ENCODE data around the gene CLDN16. TPM values are rescaled to one million over a fixed set of nuclear protein-coding genes. Genes with fewer than 3 reads are reported as not detected.

Gene CLDN16
- total RNA-seq, 1 experiment from 2014 or later: not detected

- DNase-seq (ENCODE audit: low spot score): no peak
- peaks cover 8% of the 10 kb centered on the region for H3K36me3 Mint-ChIP-seq
- H3K9me3 Mint-ChIP-seq: peaks cover 13% of the 10 kb centered on the region
- ChIA-PET CTCF (interaction anchor here (1.3 kb wide), 1 partner anchor 34 kb away, joined by 5 read pairs; the partner anchor contains the start of gene CLDN1), POLR2A (no interaction called here)
- no peak for ATAC-seq
- TF ChIP-seq AR (CRISPR knock-in tag; IDR thresholded peaks at IDR 0.05) (no peak), SP1 (CRISPR knock-in tag; conservative IDR thresholded peaks at IDR 0.05) (no peak), ZNF512 (CRISPR knock-in tag; IDR thresholded peaks at IDR 0.05; ENCODE audit: borderline replicate concordance) (no peak), JAZF1 (CRISPR knock-in tag; IDR thresholded peaks at IDR 0.05) (no peak), KAT7 (CRISPR knock-in tag; IDR thresholded peaks at IDR 0.05; ENCODE audit: borderline replicate concordance) (no peak), TCF7 (CRISPR knock-in tag; IDR thresholded peaks at IDR 0.05; ENCODE audit: low read depth) (no peak), CTCF (IDR thresholded peaks at IDR 0.05) (no peak), TEAD1 (CRISPR knock-in tag; IDR thresholded peaks at IDR 0.05) (no peak), ZNF121 (CRISPR knock-in tag; IDR thresholded peaks at IDR 0.05) (no peak), ZNF425 (CRISPR knock-in tag; conservative IDR thresholded peaks at IDR 0.05) (no peak), SOX15 (CRISPR knock-in tag; IDR thresholded peaks at IDR 0.05) (no peak), ZNF263 (CRISPR knock-in tag; IDR thresholded peaks at IDR 0.05; ENCODE audit: low read depth) (no peak), FOXP4 (CRISPR knock-in tag; IDR thresholded peaks at IDR 0.05) (no peak), ZBTB43 (CRISPR knock-in tag; IDR thresholded peaks at IDR 0.05) (no peak), GABPB1 (CRISPR knock-in tag; IDR thresholded peaks at IDR 0.05) (no peak), ZBTB21 (CRISPR knock-in tag; IDR thresholded peaks at IDR 0.05; ENCODE audit: borderline replicate concordance) (no peak), SMAD3 (CRISPR knock-in tag; IDR thresholded peaks at IDR 0.05; ENCODE audit: borderline replicate concordance) (no peak), CBFB (CRISPR knock-in tag; IDR thresholded peaks at IDR 0.05; ENCODE audit: low read depth) (no peak), ZNF423 (CRISPR knock-in tag; IDR thresholded peaks at IDR 0.05) (no peak), AFF4 (CRISPR knock-in tag; IDR thresholded peaks at IDR 0.05; ENCODE audit: borderline replicate concordance) (no peak)
- no peak overlapping the region for H3K4me3 Mint-ChIP-seq
- H3K4me1 Mint-ChIP-seq: peaks cover 28% of the 10 kb centered on the region
- no peak overlapping the region for H3K27ac Mint-ChIP-seq
- H3K27me3 Mint-ChIP-seq (ENCODE audit: low read depth): no peaks in the 10 kb centered on the region
Observed at GRCh38 chr3:190356246-190356645, 31.7 kb upstream of the CLDN16 start.

Measured in WTC11 (cell line).